ENCODE measurements around the gene SCFD2. TPM values are rescaled to one million over a fixed set of nuclear protein-coding genes. Genes with fewer than 3 reads are reported as not detected.

SCFD2 gene
- polyA plus RNA-seq, 1 donor from 2014 or later = 5.0 TPM

- Histone ChIP-seq H3K27me3 (ENCODE audit: insufficient read depth, low read depth, low read length) (no peaks in the 10 kb centered on the region), H3F3A (ENCODE audit: insufficient read depth, low read length, poor library complexity, severe bottlenecking) (no peaks in the 10 kb centered on the region), H3K4me2 (ENCODE audit: low read length) (no peak overlapping the region), H3K4me3 (ENCODE audit: low read length) (no peak overlapping the region), H3K27ac (ENCODE audit: low read length) (no peak overlapping the region), H3K9me3 (ENCODE audit: low read length) (no peaks in the 10 kb centered on the region), H3K79me2 (replicated peaks; ENCODE audit: insufficient read depth, low read length) (no peaks in the 10 kb centered on the region), H3K36me3 (ENCODE audit: insufficient read depth, low read length) (no peaks in the 10 kb centered on the region), H3K9ac (ENCODE audit: low read length) (no peak overlapping the region), H2AFZ (ENCODE audit: low read depth, low read length) (no peak overlapping the region), H4K20me1 (ENCODE audit: insufficient read depth) (no peaks in the 10 kb centered on the region), H3K9me2 (ENCODE audit: insufficient read depth, low read length) (no peaks in the 10 kb centered on the region)
- no peak for TF ChIP-seq EZH2 (IDR thresholded peaks at IDR 0.05; ENCODE audit: borderline replicate concordance, insufficient read depth, low read length, poor library complexity, severe bottlenecking)
- TF ChIP-seq POLR2AphosphoS5 (IDR thresholded peaks at IDR 0.05) = no peak
- TF ChIP-seq REST (IDR thresholded peaks at IDR 0.05; ENCODE audit: borderline replicate concordance) = no peak
- TF ChIP-seq RAD21 (conservative IDR thresholded peaks at IDR 0.05) = no peak
- TF ChIP-seq EP300 (conservative IDR thresholded peaks at IDR 0.05; ENCODE audit: poor library complexity, severe bottlenecking) = no peak
- TF ChIP-seq MXI1 (conservative IDR thresholded peaks at IDR 0.05; ENCODE audit: poor library complexity, severe bottlenecking) = no peak
- no peak for TF ChIP-seq SMC3 (conservative IDR thresholded peaks at IDR 0.05; ENCODE audit: poor library complexity)
- TF ChIP-seq TAF1 (IDR thresholded peaks at IDR 0.05; ENCODE audit: low read depth) = no peak
- TF ChIP-seq, protein P1, sequence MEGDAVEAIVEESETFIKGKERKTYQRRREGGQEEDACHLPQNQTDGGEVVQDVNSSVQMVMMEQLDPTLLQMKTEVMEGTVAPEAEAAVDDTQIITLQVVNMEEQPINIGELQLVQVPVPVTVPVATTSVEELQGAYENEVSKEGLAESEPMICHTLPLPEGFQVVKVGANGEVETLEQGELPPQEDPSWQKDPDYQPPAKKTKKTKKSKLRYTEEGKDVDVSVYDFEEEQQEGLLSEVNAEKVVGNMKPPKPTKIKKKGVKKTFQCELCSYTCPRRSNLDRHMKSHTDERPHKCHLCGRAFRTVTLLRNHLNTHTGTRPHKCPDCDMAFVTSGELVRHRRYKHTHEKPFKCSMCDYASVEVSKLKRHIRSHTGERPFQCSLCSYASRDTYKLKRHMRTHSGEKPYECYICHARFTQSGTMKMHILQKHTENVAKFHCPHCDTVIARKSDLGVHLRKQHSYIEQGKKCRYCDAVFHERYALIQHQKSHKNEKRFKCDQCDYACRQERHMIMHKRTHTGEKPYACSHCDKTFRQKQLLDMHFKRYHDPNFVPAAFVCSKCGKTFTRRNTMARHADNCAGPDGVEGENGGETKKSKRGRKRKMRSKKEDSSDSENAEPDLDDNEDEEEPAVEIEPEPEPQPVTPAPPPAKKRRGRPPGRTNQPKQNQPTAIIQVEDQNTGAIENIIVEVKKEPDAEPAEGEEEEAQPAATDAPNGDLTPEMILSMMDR (IDR thresholded peaks at IDR 0.05; ENCODE audit: poor library complexity, severe bottlenecking) = no peak
Observed at GRCh38 chr4:52954560-52955170, 411.2 kb downstream of the SCFD2 start.

DNA sequence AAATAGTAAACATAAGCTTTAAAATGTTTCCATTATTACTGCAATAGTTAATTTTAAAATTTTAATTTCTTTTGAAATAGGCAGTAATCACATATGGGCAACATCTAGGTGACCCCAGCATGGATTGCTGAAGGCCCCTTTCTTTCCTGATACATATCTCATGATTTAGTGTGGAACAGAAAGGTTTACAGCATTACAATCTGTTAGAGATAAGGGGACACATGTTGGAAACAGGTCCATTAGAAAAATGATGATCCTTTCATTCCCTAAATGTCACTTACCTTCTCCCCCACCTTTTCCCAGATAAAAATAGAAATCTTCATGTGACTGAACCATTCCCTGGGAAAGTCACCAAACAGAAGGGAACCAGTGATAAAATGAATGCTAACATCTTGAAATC is 413.3 kb downstream of the SCFD2 start:
- TF ChIP-seq SMC3 (conservative IDR thresholded peaks at IDR 0.05; ENCODE audit: poor library complexity) (no peak), RAD21 (conservative IDR thresholded peaks at IDR 0.05) (no peak), REST (IDR thresholded peaks at IDR 0.05; ENCODE audit: borderline replicate concordance) (no peak), TAF1 (IDR thresholded peaks at IDR 0.05; ENCODE audit: low read depth) (no peak), MXI1 (conservative IDR thresholded peaks at IDR 0.05; ENCODE audit: poor library complexity, severe bottlenecking) (no peak), POLR2AphosphoS5 (IDR thresholded peaks at IDR 0.05) (no peak), EZH2 (IDR thresholded peaks at IDR 0.05; ENCODE audit: borderline replicate concordance, insufficient read depth, low read length, poor library complexity, severe bottlenecking) (no peak), EP300 (conservative IDR thresholded peaks at IDR 0.05; ENCODE audit: poor library complexity, severe bottlenecking) (no peak)
- TF ChIP-seq, protein P1 (IDR thresholded peaks at IDR 0.05; ENCODE audit: poor library complexity, severe bottlenecking) = no peak
- no peaks in the 10 kb centered on the region for H3K79me2 ChIP-seq (replicated peaks; ENCODE audit: insufficient read depth, low read length)
- no peaks in the 10 kb centered on the region for H3K9me2 ChIP-seq (ENCODE audit: insufficient read depth, low read length)
- no peak overlapping the region for H3K9ac ChIP-seq (ENCODE audit: low read length)
- no peak overlapping the region for H3K4me2 ChIP-seq (ENCODE audit: low read length)
- no peaks in the 10 kb centered on the region for H4K20me1 ChIP-seq (ENCODE audit: insufficient read depth)
- H3K9me3 ChIP-seq (ENCODE audit: low read length) = no peaks in the 10 kb centered on the region
- H3K27ac ChIP-seq (ENCODE audit: low read length) = no peak overlapping the region
- no peaks in the 10 kb centered on the region for H3K36me3 ChIP-seq (ENCODE audit: insufficient read depth, low read length)
- no peaks in the 10 kb centered on the region for H3F3A ChIP-seq (ENCODE audit: insufficient read depth, low read length, poor library complexity, severe bottlenecking)
- no peak overlapping the region for H2AFZ ChIP-seq (ENCODE audit: low read depth, low read length)
- no peak overlapping the region for H3K4me3 ChIP-seq (ENCODE audit: low read length)
- H3K27me3 ChIP-seq (ENCODE audit: insufficient read depth, low read depth, low read length) = no peaks in the 10 kb centered on the region
